ENCODE measurements around the gene HS3ST4. TPM values are rescaled to one million over a fixed set of nuclear protein-coding genes. Genes with fewer than 3 reads are reported as not detected.

The HS3ST4 gene
- total and polyA plus RNA-seq, 2 of the 8 experiments (the other 6 are each of a cell fraction or from before 2014, with no cell fraction given), result 1.9 to 3.3 TPM

GRCh38 chr16:25734430-25735385 lies 42.9 kb downstream of the HS3ST4 start:
- no peak overlapping the region for H3K4ac ChIP-seq (replicated peaks; ENCODE audit: insufficient read length, low read depth, low read length)
- no peak overlapping the region for H2BK20ac ChIP-seq (ENCODE audit: low read length)
- H3K9ac ChIP-seq (replicated peaks in 1 of 4; ENCODE audit: extremely low read depth in 1 of 4, low read depth in 3 of 4, low read length in 3 of 4), result no peak overlapping the region
- TF ChIP-seq TAF1 (IDR thresholded peaks at IDR 0.05; ENCODE audit: low read depth, low read length) (no peak), EZH2 (IDR thresholded peaks at IDR 0.05; ENCODE audit: low read depth, low read length, severe bottlenecking) (no peak), E2F6 (IDR thresholded peaks at IDR 0.05) (no peak), KDM4A (IDR thresholded peaks at IDR 0.05; ENCODE audit: low read depth, low read length, severe bottlenecking) (no peak), NANOG (IDR thresholded peaks at IDR 0.05; ENCODE audit: insufficient read depth, low read depth, low read length, poor library complexity, severe bottlenecking) (no peak)
- H3K9me3 ChIP-seq (ENCODE audit: insufficient read depth in 2 of 2, low read depth in 1 of 2, low read length in 1 of 2), result no peaks in the 10 kb centered on the region
- no peak overlapping the region for H2AK5ac ChIP-seq (ENCODE audit: low read depth, low read length)
- no peaks in the 10 kb centered on the region for H3K79me1 ChIP-seq (ENCODE audit: low read depth, low read length)
- H3K14ac ChIP-seq (ENCODE audit: insufficient read length), result no peak overlapping the region
- H2AFZ ChIP-seq (ENCODE audit: low read length), result no peak overlapping the region
- no peak overlapping the region for H3K56ac ChIP-seq (replicated peaks; ENCODE audit: insufficient read length, low read depth, low read length)
- H3K36me3 ChIP-seq (ENCODE audit: control insufficient read depth in 2 of 4, insufficient read depth in 4 of 4, low read length in 3 of 4), result no peaks in the 10 kb centered on the region
- H2BK12ac ChIP-seq (ENCODE audit: low read depth, low read length), result no peak overlapping the region
- FAIRE-seq (no peak), DNase-seq (ENCODE audit: low read depth in 1 of 2, low spot score in 2 of 2) (no peak)
- H3K23ac ChIP-seq (ENCODE audit: insufficient read length), result no peak overlapping the region
- H2BK15ac ChIP-seq (ENCODE audit: low read length), result no peak overlapping the region
- CTCF ChIA-PET (ENCODE audit: partially characterized antibody), result interaction anchor here (0.7 to 1.3 kb wide), 3 partner anchors 14 to 373 kb away, joined by 3 to 4 read pairs (median 3); no protein-coding TSS in a partner anchor
- H2BK120ac ChIP-seq (replicated peaks; ENCODE audit: low read depth, low read length), result no peak overlapping the region
- H3K4me1 ChIP-seq (replicated peaks in 1 of 4; ENCODE audit: control insufficient read depth in 3 of 4, insufficient read depth in 4 of 4, low read length in 3 of 4), result no peaks in the 10 kb centered on the region
- no peak overlapping the region for H4K8ac ChIP-seq (ENCODE audit: extremely low read depth, insufficient read depth, low read length)
- no peaks in the 10 kb centered on the region for H4K20me1 ChIP-seq (replicated peaks in 1 of 2; ENCODE audit: control insufficient read depth in 1 of 2, insufficient read depth in 2 of 2, low read length in 2 of 2)
- 75% methylated on average over 2 of the region's 2 CpGs; no CpG with 5 or more reads in 1 of the 2 experiments for WGBS, 2 experiments (ENCODE audit: extremely low coverage in 1 of 2, insufficient coverage in 1 of 2, insufficient read length in 1 of 2, insufficient replicate concordance in 2 of 2, low coverage in 1 of 2, low lambda C conversion rate in 2 of 2, missing lambda C conversion rate in 1 of 2)
- H4K5ac ChIP-seq (ENCODE audit: insufficient read length, low read depth, low read length), result no peak overlapping the region
- no peak overlapping the region for H2BK5ac ChIP-seq (ENCODE audit: low read depth, low read length)
- no peak overlapping the region for H4K91ac ChIP-seq (replicated peaks; ENCODE audit: insufficient read length, low read length)
- H3K4me2 ChIP-seq (ENCODE audit: insufficient read depth in 1 of 2, low read depth in 2 of 2, low read length in 2 of 2), result no peak overlapping the region
- H3K79me2 ChIP-seq (ENCODE audit: control insufficient read depth in 1 of 2, insufficient read depth in 2 of 2, low read length in 2 of 2), result no peaks in the 10 kb centered on the region
- no peaks in the 10 kb centered on the region; the same call in 1 of the 2 replicates for H3K23me2 ChIP-seq (ENCODE audit: low read depth, low read length)
- no peak overlapping the region for H3K4me3 ChIP-seq (ENCODE audit: extremely low read depth in 1 of 4, insufficient read depth in 2 of 4, low read depth in 3 of 4, low read length in 4 of 4)
- no peak overlapping the region for H3K27ac ChIP-seq (ENCODE audit: low read depth, low read length)
- POLR2A ChIA-PET (ENCODE audit: partially characterized antibody), result no interaction called here
- no peaks in the 10 kb centered on the region for H3K27me3 ChIP-seq (replicated peaks in 1 of 4; ENCODE audit: control insufficient read depth in 3 of 4, extremely low read depth in 1 of 4, insufficient read depth in 3 of 4, low read length in 3 of 4)
- no peak overlapping the region for H3K18ac ChIP-seq (ENCODE audit: extremely low read depth, low read length)
